HepG2 (cell line): ENCODE results near the gene DNM3.

Experiments used
- ATF7 ChIP-seq, 2 experiments: fragments of 450-650 bp in 1 of 2; sonication (generic) in 1 of 2; formaldehyde crosslinking in 1 of 2; IDR thresholded peaks; 2 replicates each; pipeline versions ENCODE4 v1.4.0 to v1.6.1; 2016 to 2020; ENCODE audit warnings: antibody characterized with exemption in 1 of 2, mild to moderate bottlenecking in 1 of 2, missing genetic modification reagents in 1 of 2
- CTCF ChIP-seq: sonication (generic); formaldehyde crosslinking; IDR thresholded peaks from 2 replicates; pipeline ENCODE4 v1.5.0; 2020; ENCODE audit warnings: mild to moderate bottlenecking, missing genetic modification reagents, moderate library complexity
- HMGXB4 ChIP-seq, 2 experiments: sonication (generic) in 1 of 2; formaldehyde crosslinking in 1 of 2; IDR thresholded peaks; 2 replicates each; pipeline versions ENCODE4 v1.4.0 to v1.6.1; 2018 to 2020; ENCODE audit warnings: missing genetic modification reagents in 2 of 2, borderline replicate concordance in 1 of 2, low read depth in 1 of 2, mild to moderate bottlenecking in 1 of 2, missing biosample characterization in 1 of 2
- HNF1B ChIP-seq: sonication (generic); formaldehyde crosslinking; IDR thresholded peaks from 2 replicates; pipeline ENCODE4 v1.5.1; 2020; ENCODE audit warnings: mild to moderate bottlenecking, moderate library complexity, missing genetic modification reagents
- JUND ChIP-seq: sonication (generic); formaldehyde crosslinking; IDR thresholded peaks from 2 replicates; pipeline ENCODE4 v1.8.0; 2022; ENCODE audit warnings: mild to moderate bottlenecking, missing genetic modification reagents
- MYC ChIP-seq: sonication (generic); formaldehyde crosslinking; IDR thresholded peaks from 2 replicates; pipeline ENCODE4 v1.9.0; 2021; ENCODE audit warnings: missing genetic modification reagents, borderline replicate concordance
- ZNF24 ChIP-seq: fragments of 450-650 bp; IDR thresholded peaks from 2 replicates; pipeline ENCODE4 v1.6.1; 2017; ENCODE audit warnings: antibody characterized with exemption, mild to moderate bottlenecking
- ZNF768 ChIP-seq: sonication (generic); formaldehyde crosslinking; IDR thresholded peaks from 2 replicates; pipeline ENCODE4 v1.4.0; 2020; ENCODE audit warnings: missing genetic modification reagents

- no peak for TF ChIP-seq ZNF24
- no peak for TF ChIP-seq CTCF (CRISPR knock-in tag)
- no peak for TF ChIP-seq HMGXB4 (CRISPR knock-in tag; IDR thresholded peaks at IDR 0.05; ENCODE audit: borderline replicate concordance in 1 of 2, low read depth in 1 of 2)
- TF ChIP-seq ATF7 (IDR thresholded peaks at IDR 0.05): no peak
- no peak for TF ChIP-seq ATF7 (CRISPR knock-in tag; IDR thresholded peaks at IDR 0.05)
- no peak for TF ChIP-seq MYC (CRISPR knock-in tag)
- no peak for TF ChIP-seq HNF1B
- no peak for TF ChIP-seq JUND (CRISPR knock-in tag)
- no peak for TF ChIP-seq ZNF768 (CRISPR knock-in tag)
Measured at GRCh38 chr1:171890131-171890530, 48.8 kb downstream of the DNM3 start.
